ENCODE data around the gene MTHFD1L.

GRCh38 chr6:151143806-151144205, 278.3 kb downstream of the MTHFD1L start:
- TF ChIP-seq, protein P1, sequence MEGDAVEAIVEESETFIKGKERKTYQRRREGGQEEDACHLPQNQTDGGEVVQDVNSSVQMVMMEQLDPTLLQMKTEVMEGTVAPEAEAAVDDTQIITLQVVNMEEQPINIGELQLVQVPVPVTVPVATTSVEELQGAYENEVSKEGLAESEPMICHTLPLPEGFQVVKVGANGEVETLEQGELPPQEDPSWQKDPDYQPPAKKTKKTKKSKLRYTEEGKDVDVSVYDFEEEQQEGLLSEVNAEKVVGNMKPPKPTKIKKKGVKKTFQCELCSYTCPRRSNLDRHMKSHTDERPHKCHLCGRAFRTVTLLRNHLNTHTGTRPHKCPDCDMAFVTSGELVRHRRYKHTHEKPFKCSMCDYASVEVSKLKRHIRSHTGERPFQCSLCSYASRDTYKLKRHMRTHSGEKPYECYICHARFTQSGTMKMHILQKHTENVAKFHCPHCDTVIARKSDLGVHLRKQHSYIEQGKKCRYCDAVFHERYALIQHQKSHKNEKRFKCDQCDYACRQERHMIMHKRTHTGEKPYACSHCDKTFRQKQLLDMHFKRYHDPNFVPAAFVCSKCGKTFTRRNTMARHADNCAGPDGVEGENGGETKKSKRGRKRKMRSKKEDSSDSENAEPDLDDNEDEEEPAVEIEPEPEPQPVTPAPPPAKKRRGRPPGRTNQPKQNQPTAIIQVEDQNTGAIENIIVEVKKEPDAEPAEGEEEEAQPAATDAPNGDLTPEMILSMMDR (IDR thresholded peaks at IDR 0.05), result no peak
- no peak for TF ChIP-seq POLR2A (IDR thresholded peaks at IDR 0.05)

Data from body of pancreas (tissue), 4 donors.